Activated naive CD8-positive, alpha-beta T cell treated with anti-CD3 and anti-CD28 coated beads for 36 hours (primary cell): ENCODE data around the gene CSRP1. TPM values are rescaled to one million over a fixed set of nuclear protein-coding genes. Genes with fewer than 3 reads are reported as not detected.

ENCODE experiments used
- DNase-seq: peaks from one replicate; pipeline ENCODE4 v3.0.0; 2021
- H3K27ac Mint-ChIP-seq: one replicate; pipeline ENCODE4 v1.8.0; 2022; ENCODE audit warnings: mild to moderate bottlenecking, moderate library complexity, mixed read lengths
- H3K27me3 Mint-ChIP-seq: one replicate; pipeline ENCODE4 v1.8.0; 2022; ENCODE audit warnings: mild to moderate bottlenecking, mixed read lengths
- H3K36me3 Mint-ChIP-seq: one replicate; pipeline ENCODE4 v1.8.0; 2021; ENCODE audit warnings: mild to moderate bottlenecking, mixed read lengths
- H3K4me1 Mint-ChIP-seq: one replicate; pipeline ENCODE4 v1.8.0; 2021; ENCODE audit warnings: mixed read lengths
- H3K4me3 Mint-ChIP-seq: one replicate; pipeline ENCODE4 v1.8.0; 2022; ENCODE audit warnings: mild to moderate bottlenecking, moderate library complexity, mixed read lengths
- H3K9me3 Mint-ChIP-seq: one replicate; pipeline ENCODE4 v1.8.0; 2022; ENCODE audit warnings: mixed read lengths
- total RNA-seq, 2 experiments: library from RNA; stranded (reverse); gene quantifications; one replicate each; pipeline ENCODE4 v1.2.3, GENCODE V29; 2021

CSRP1 gene
- total RNA-seq, 2 experiments from 2014 or later = 57.0 to 59.1 TPM

DNA sequence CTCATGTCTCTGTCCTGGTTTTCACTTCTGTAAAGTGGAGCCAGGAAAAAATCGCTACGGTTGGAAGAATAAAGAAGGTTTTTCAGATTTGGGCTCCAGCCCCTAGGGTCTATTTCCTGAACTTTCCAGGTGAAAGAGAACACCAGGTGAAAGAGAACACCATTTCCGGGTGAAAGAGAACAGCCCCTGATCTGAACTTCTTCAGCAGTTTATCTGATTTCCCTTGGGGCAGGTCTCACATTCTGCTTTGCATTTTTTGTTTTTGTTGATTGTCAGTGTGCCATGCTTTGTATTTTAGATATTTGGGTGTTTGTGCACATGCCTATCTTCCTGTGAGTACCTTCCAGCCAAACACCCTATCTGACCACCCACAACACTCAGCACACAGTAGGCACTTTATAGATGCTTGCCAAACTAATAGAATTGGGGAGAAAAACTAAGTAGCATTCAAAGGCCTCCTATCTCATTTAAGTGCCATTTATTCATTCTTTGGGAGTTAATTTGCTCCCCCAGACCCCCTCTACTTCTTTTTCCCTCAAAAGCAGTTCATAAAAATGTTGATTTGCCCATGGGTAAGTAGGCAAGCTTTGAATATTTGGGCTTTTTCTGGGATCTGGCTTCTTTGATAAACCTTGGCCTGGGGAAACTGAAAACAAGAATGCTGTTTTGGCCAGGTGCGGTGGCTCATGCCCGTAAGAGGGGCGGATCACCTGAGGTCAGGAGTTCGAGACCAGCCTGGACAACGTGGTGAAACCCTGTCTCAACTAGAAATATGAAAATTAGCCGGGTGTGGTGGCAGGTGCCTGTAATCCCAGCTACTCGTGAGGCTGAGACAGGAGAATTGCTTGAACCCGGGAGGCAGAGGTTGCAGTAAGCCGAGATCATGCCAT, 34.2 kb upstream of the CSRP1 start:
- peaks cover 59% of the 10 kb centered on the region for H3K27me3 Mint-ChIP-seq
- H3K27ac Mint-ChIP-seq = no peak overlapping the region
- H3K9me3 Mint-ChIP-seq = no peaks in the 10 kb centered on the region
- H3K36me3 Mint-ChIP-seq = peaks cover 2% of the 10 kb centered on the region
- DNase-seq = no peak
- H3K4me3 Mint-ChIP-seq = no peak overlapping the region
- peaks cover 13% of the 10 kb centered on the region for H3K4me1 Mint-ChIP-seq

- Mint-ChIP-seq H3K9me3 (no peaks in the 10 kb centered on the region), H3K4me1 (peaks cover 13% of the 10 kb centered on the region), H3K27me3 (peaks cover 64% of the 10 kb centered on the region), H3K36me3 (peaks cover 2% of the 10 kb centered on the region), H3K4me3 (peak overlapping the region; percentile 60), H3K27ac (no peak overlapping the region)
- no peak for DNase-seq
Measured at GRCh38 chr1:201539561-201540431, 32.9 kb upstream of the CSRP1 start.

DNA sequence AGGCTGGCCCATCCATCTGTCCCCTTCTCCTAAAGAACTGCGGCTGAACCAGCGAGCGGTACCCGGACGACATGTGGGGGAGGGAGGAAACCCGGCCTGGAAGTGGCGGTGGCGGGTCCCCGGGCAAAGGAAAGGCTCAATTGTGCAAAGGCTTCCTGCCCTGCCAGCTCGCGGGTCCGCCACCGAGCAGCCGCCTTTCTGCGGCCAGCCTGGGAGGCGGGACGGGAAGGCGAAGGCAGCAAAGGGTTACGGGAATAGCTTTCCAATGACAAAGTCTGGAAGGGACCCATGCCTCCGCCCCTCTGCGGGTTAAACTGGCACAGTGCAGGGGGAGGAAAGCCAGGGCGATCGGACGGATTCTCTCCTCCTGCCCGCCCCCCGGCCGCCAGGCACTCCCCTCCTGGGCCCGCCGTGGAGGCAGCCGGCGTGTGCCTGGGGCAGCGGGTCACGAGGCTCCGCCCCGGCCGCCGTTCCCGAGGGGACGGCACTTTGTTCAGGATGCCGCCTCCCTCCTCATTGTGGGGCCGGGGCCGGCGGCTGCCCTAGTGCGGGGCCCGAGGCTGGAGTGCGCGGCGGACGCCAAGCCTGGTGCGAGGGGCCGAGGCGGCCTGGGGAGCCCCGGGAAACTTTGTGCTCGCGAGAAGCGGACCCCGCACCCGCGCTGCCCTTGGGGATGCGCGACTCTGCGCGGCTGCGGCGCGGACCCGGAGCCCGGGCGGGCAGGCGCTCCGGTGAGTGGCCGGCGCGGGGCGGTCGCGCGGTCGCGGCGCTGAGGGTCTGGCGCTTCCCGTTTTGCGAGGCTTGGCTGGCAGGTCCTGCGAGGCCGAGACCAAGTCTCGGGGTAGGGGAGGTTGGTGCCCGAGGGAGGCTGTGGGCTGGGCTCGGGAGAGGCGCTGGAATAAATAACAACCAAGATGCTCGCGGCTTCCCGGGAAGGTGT, 32.0 kb upstream of the CSRP1 start, which contains the start of gene NAV1:
TSS of gene NAV1 (plus strand) at position 516 of the 940 bp plus-strand sequence. CDS start 83,758 bp downstream, outside the sequence.
- Mint-ChIP-seq H3K36me3 (peaks cover 2% of the 10 kb centered on the region), H3K27me3 (peaks cover 64% of the 10 kb centered on the region), H3K4me1 (peaks cover 13% of the 10 kb centered on the region), H3K27ac (no peak within 1 kb of the TSS), H3K9me3 (no peaks in the 10 kb centered on the region), H3K4me3 (peak within 1 kb of the TSS; percentile 68)
- peak; percentile 10 for DNase-seq

DNA sequence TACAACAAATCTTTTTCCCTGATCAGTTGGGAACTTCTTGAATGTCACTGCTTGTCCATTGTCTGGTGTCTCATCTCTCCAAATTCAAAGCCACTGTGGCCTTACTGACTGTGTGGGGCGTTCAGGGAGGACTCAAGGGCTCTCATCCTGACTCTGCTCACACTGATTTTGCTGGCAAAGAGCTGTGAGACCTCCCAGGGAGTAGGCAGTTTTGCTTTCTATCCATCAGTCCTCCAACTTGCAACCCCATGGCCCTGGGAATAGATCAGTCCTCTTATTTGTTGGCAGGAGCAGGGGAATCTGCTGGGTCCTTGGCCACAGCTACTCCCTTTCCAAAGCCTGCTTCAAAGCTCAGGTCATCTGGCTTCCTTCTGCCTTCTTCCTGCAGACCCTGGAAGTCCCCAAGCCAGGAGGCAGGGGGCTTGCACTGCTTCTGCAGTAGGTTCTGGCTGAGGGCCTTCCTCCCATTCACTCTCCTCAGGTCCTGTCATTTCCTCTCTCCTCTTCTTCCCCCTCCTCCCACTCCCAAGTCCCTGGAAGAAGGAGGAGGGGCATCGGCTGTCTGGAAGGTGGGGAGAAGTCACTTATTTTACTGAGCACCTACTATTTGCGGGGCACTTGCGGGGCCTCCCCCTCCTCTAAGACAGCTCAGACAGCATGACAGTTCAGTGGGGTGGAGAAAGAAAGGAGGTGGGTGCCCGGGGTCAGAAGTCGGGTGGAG, 31.1 kb upstream of the CSRP1 start:
- Mint-ChIP-seq H3K4me3 (peak overlapping the region; percentile 68), H3K27ac (no peak overlapping the region), H3K9me3 (no peaks in the 10 kb centered on the region), H3K4me1 (peaks cover 13% of the 10 kb centered on the region), H3K27me3 (peaks cover 61% of the 10 kb centered on the region), H3K36me3 (no peaks in the 10 kb centered on the region)
- DNase-seq = no peak

DNA sequence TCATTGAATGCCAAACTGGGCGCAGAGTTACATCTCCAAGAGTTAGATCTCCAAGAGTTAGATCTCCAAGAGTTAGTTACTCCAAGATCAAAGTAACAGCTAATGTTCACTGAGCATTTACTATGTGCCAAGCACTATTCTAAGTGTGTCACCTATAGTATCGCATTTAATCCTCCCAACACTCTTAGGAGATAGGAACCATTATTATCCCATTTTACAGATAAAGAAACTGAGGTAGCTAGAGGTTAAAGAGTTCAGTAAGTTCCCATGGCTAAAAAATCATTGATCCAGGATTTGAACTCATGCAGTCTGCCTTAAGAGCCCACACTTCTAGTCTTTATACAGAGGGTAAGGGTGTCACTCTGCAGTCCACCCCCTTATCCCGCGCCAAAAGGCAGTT, 30.5 kb upstream of the CSRP1 start:
- H3K36me3 Mint-ChIP-seq = no peaks in the 10 kb centered on the region
- no peaks in the 10 kb centered on the region for H3K9me3 Mint-ChIP-seq
- H3K4me3 Mint-ChIP-seq = no peak overlapping the region
- H3K27me3 Mint-ChIP-seq = peaks cover 59% of the 10 kb centered on the region
- H3K27ac Mint-ChIP-seq = no peak overlapping the region
- DNase-seq = no peak
- peaks cover 13% of the 10 kb centered on the region for H3K4me1 Mint-ChIP-seq

DNA sequence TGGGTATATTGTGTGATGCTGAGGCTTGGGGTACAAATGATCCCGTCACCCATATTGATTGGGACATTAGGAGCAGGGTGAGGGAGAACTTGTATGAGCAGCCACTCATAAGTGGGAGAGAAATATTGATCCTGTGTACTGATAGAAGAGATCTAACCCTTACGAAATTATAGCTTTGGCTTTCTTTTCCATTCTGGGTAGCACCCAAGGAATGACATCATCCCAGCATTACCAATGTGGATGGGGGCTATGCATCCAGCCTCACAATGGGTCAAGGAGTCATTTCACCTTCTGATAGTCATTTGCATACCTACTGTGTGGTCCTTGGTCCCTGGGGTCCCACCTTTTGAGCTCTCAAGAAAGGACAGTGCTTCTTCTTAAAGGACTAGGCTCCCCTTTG, 30.1 kb upstream of the CSRP1 start:
- peaks cover 59% of the 10 kb centered on the region for H3K27me3 Mint-ChIP-seq
- H3K4me3 Mint-ChIP-seq = no peak overlapping the region
- peaks cover 13% of the 10 kb centered on the region for H3K4me1 Mint-ChIP-seq
- H3K27ac Mint-ChIP-seq = no peak overlapping the region
- no peaks in the 10 kb centered on the region for H3K9me3 Mint-ChIP-seq
- no peaks in the 10 kb centered on the region for H3K36me3 Mint-ChIP-seq
- DNase-seq = no peak

GRCh38 chr1:201536558-201536957, 29.6 kb upstream of the CSRP1 start:
- H3K36me3 Mint-ChIP-seq = no peaks in the 10 kb centered on the region

GRCh38 chr1:201535919-201536245, 29.0 kb upstream of the CSRP1 start:
- no peak overlapping the region for H3K4me3 Mint-ChIP-seq
- H3K27ac Mint-ChIP-seq = no peak overlapping the region
- peaks cover 13% of the 10 kb centered on the region for H3K4me1 Mint-ChIP-seq
- no peak for DNase-seq
- no peaks in the 10 kb centered on the region for H3K36me3 Mint-ChIP-seq
- H3K9me3 Mint-ChIP-seq = no peaks in the 10 kb centered on the region
- peaks cover 49% of the 10 kb centered on the region for H3K27me3 Mint-ChIP-seq

More at GRCh38 chr1:201536558-201536957, 29.6 kb upstream of the CSRP1 start:
- DNase-seq = no peak
- Mint-ChIP-seq H3K4me3 (no peak overlapping the region), H3K9me3 (no peaks in the 10 kb centered on the region), H3K4me1 (peaks cover 13% of the 10 kb centered on the region), H3K27ac (no peak overlapping the region), H3K27me3 (peaks cover 55% of the 10 kb centered on the region)

GRCh38 chr1:201535046-201535918, 28.4 kb upstream of the CSRP1 start:
- no peak overlapping the region for H3K27ac Mint-ChIP-seq
- no peak for DNase-seq
- H3K4me1 Mint-ChIP-seq = peaks cover 11% of the 10 kb centered on the region
- no peak overlapping the region for H3K4me3 Mint-ChIP-seq
- no peaks in the 10 kb centered on the region for H3K9me3 Mint-ChIP-seq
- peaks cover 1% of the 10 kb centered on the region for H3K36me3 Mint-ChIP-seq
- H3K27me3 Mint-ChIP-seq = peaks cover 43% of the 10 kb centered on the region

- H3K9me3 Mint-ChIP-seq = no peaks in the 10 kb centered on the region
- H3K36me3 Mint-ChIP-seq = peaks cover 3% of the 10 kb centered on the region
- no peak for DNase-seq
- H3K27ac Mint-ChIP-seq = no peak overlapping the region
- H3K4me3 Mint-ChIP-seq = no peak overlapping the region
- peaks cover 32% of the 10 kb centered on the region for H3K27me3 Mint-ChIP-seq
- H3K4me1 Mint-ChIP-seq = peaks cover 8% of the 10 kb centered on the region
Measured at GRCh38 chr1:201533836-201534235, 26.9 kb upstream of the CSRP1 start.

DNA sequence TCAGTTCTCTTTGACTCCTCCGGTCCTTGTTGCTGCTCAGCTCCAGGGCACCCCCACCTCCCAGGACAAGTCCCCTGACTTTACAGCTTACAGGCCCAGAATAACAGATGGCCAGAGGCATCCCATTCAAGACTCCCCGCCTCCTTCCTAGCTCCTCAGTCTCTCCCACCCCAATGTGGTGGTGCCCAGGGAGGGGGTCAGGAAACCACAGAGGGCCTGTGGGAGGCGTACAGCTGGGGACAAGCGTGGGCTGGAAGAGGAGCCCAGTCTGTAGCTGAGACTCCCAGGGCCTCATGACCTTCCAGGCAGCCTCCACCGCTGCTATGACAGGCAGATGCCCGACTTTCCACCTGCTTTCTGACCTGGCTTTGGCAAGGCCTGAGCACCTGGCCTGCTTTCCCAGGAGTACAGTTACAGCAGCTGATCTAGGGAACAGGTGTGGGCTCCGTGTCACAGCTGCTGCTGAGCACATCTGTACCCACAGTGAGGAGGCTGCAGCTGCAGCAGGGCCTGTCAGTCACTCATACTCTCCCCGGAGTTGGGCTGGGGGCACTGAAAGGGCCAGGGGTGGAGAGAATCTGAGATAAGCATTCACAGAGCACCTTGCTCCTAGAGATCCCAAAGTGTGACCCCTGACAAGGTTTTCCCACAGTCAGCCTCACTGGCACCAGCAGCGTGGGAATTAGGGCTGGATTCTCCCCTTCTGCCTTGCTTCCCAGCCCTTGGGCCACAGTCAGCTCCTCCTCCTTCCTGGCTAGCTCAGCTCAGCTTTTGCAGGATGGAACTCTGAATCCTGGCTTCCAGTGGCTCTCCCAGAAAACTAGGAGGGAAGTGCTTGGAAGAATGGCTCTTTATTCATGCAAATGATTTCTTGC, 24.9 kb upstream of the CSRP1 start:
- no peak for DNase-seq
- Mint-ChIP-seq H3K4me3 (no peak overlapping the region), H3K4me1 (no peaks in the 10 kb centered on the region), H3K36me3 (peaks cover 7% of the 10 kb centered on the region), H3K27ac (no peak overlapping the region), H3K9me3 (no peaks in the 10 kb centered on the region), H3K27me3 (peaks cover 12% of the 10 kb centered on the region)

DNA sequence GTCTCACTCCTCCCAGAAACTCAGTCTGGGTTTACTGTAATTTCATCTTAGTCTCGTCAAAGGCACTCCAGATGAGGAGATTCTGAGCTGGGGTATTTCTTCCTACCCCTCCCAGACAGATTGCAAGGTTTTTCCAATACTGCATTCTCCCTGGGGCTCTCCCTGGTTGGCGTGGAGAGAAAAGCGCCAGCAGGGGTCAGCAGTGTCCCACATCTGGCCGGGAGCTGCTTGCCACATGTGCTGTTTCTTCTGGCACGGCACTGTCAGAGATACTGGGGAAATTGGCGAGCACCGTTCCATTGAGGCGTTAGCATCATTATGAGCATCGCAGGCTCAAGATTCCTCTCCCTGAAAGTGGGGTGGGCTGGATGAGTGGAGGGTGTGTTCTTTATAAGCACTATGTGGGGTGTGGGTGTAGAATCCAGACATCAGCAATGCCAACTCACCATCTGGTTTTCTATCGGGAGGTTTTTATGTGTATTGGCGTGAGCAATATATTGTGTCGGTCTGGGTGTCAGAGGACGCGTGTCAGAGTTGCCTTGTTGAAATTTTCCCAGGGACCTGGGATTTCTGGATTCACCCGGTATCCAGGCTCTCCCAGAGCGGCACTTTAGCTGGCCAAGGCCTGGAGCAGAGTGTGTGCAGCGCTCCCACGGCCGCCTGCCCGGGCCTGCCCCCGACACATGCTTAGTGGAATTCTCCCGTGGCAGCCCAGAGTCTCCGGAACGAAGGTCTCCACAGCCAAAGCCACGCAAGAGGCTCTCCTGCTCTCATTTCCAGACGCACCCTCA, 24.0 kb upstream of the CSRP1 start:
- H3K4me1 Mint-ChIP-seq = no peaks in the 10 kb centered on the region
- no peaks in the 10 kb centered on the region for H3K9me3 Mint-ChIP-seq
- peaks cover 10% of the 10 kb centered on the region for H3K36me3 Mint-ChIP-seq
- H3K27me3 Mint-ChIP-seq = peaks cover 4% of the 10 kb centered on the region
- DNase-seq = peak; percentile 36
- H3K27ac Mint-ChIP-seq = no peak overlapping the region
- no peak overlapping the region for H3K4me3 Mint-ChIP-seq
